ENCODE results near the gene EMX1. TPM values are rescaled to one million over a fixed set of nuclear protein-coding genes. Genes with fewer than 3 reads are reported as not detected.
A peak's percentile ranks its signal among the peaks of the same experiment; 100 is the strongest.

EMX1 gene
- total RNA-seq: not detected

DNA sequence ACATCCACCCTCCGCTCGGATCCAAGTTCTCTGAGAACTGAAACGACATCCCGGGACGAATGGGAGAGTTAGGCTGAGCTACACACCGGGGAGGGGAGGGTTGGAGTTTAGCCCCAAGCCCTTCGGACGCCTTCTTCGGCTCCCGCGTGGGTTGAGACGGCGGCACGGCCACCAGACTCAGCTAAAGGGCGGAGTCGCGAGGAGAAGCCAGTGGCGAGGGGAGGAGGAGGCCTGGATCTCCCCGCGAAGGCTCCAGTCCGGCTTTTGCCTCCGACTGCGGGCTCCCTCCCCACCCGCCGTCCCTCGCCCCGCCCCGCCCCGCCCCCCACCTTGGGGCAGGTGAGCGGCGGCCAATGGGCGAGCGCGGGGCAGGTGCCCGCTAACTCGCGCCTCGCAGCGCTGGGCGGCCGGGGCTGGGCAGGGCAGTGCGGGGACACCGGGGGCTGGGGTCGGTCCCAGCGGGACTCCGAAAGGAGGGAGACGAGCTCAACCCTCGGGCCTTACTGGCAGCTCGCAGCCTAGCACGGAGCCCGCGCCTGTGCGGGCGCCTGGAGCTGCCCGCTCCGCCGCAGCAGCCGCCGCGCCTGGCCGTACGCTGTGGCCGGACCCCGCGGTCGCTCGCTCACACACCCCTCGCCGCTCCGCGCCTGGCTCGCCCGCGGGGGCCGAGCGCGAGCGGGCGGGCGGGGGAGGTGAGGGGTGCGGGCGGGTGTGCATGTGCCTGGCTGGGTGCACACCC, at the start of gene EMX1:
EMX1 (plus strand) TSS at position 382 of the 739 bp plus-strand sequence; CDS start at position 716, 334 bp downstream.
- no peaks in the 10 kb centered on the region for H3K36me3 ChIP-seq
- DNase-seq (ENCODE audit: low spot score in 2 of 2): no peak
- H3K4me1 ChIP-seq: peaks cover 12 to 39% of the 10 kb centered on the region in 2 donors
- no peak for TF ChIP-seq CTCF (IDR thresholded peaks at IDR 0.05)
- H3K4me3 ChIP-seq: peak within 1 kb of the TSS; percentile 54 to 60
- intact Hi-C loops (cut with DNase I): no loop called here
- peaks cover 47% of the 10 kb centered on the region for H3K27me3 ChIP-seq
- no peak within 1 kb of the TSS for H3K27ac ChIP-seq
- H3K9me3 ChIP-seq: no peaks in the 10 kb centered on the region

- Histone ChIP-seq H3K27ac (no peak overlapping the region), H3K27me3 (no peaks in the 10 kb centered on the region), H3K4me1 (no peaks in the 10 kb centered on the region), H3K4me3 (no peak overlapping the region), H3K36me3 (no peaks in the 10 kb centered on the region), H3K9me3 (no peaks in the 10 kb centered on the region)
- DNase-seq (ENCODE audit: low spot score in 2 of 2): no peak
- TF ChIP-seq CTCF (IDR thresholded peaks at IDR 0.05): no peak
- intact Hi-C loops (cut with DNase I): no loop called here
These were observed 46.3 kb upstream of the EMX1 start for GRCh38 chr2:72871060-72871459.

GRCh38 chr2:72871880-72872279, 45.4 kb upstream of the EMX1 start:
- no peak for DNase-seq (ENCODE audit: low spot score in 2 of 2)

DNA sequence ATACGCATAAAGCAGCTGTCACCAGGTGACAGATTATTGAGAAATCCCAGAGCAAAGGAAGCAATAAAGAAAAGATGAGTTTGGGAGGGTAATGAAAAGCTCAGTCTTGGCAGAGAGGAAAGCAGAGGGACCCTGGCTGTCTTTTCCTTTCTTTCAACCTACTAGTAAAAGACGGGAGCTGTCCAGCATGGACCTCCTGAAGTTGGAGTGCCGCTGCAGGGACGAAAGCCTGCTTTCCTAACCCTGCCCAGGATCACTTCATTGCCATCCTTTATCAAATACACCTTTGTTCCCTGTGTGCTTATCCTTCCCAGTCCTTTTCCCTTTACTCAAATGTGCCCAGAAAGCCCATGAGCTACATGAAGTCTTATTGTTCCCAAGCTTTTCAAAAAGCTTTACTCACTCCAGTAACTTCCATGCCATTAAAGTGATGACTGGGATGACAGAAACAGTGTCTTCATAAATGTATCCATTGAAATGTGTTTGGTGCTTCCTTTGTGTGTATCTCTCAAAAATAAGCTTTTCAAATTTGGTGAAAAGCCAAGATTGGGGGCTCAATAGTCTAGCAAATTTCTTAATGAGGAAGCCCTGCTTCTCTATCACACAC, 33.9 kb upstream of the EMX1 start:
- Histone ChIP-seq H3K9me3 (no peaks in the 10 kb centered on the region), H3K4me3 (no peak overlapping the region), H3K27ac (no peak overlapping the region), H3K36me3 (no peaks in the 10 kb centered on the region), H3K4me1 (peaks cover 3 to 10% of the 10 kb centered on the region in 2 donors), H3K27me3 (no peaks in the 10 kb centered on the region)
- no peak for TF ChIP-seq CTCF (IDR thresholded peaks at IDR 0.05)
- no peak for DNase-seq (ENCODE audit: low spot score in 2 of 2)
- intact Hi-C loops (cut with DNase I): loop anchor here (10.0 kb wide), 1 partner anchor 1659 kb away; the partner anchor contains the start of gene PAIP2B

More at GRCh38 chr2:72871880-72872279, 45.4 kb upstream of the EMX1 start:
- intact Hi-C loops (cut with DNase I): no loop called here
- Histone ChIP-seq H3K9me3 (no peaks in the 10 kb centered on the region), H3K4me3 (no peak overlapping the region), H3K27me3 (no peaks in the 10 kb centered on the region), H3K27ac (no peak overlapping the region), H3K4me1 (no peaks in the 10 kb centered on the region), H3K36me3 (no peaks in the 10 kb centered on the region)
- TF ChIP-seq CTCF (IDR thresholded peaks at IDR 0.05): no peak

GRCh38 chr2:72886505-72887031, 30.8 kb upstream of the EMX1 start:
- Histone ChIP-seq H3K4me3 (peak overlapping the region; percentile 81 to 89), H3K4me1 (peaks cover 5 to 16% of the 10 kb centered on the region in 2 donors), H3K27me3 (no peaks in the 10 kb centered on the region), H3K36me3 (peaks cover 0 to under 1% of the 10 kb centered on the region in 2 donors), H3K9me3 (no peaks in the 10 kb centered on the region), H3K27ac (peak overlapping the region; percentile 84 to 89)
- intact Hi-C loops (cut with DNase I): loop anchor here (1.0 to 10.0 kb wide), 4 partner anchors 60 to 1662 kb away; partner anchors contain the start of genes EXOC6B, PAIP2B, RAB11FIP5 and SFXN5
- TF ChIP-seq CTCF (IDR thresholded peaks at IDR 0.05): no peak
- no peak for DNase-seq (ENCODE audit: low spot score in 2 of 2)

All from ascending aorta (tissue), 2 donors.